SJSA1 (cell line): ENCODE results near the gene VMO1. TPM values are rescaled to one million over a fixed set of nuclear protein-coding genes. Genes with fewer than 3 reads are reported as not detected.

Experiments
- DNase-seq, 2 experiments: peaks; one replicate each; pipeline ENCODE4 v3.0.0-alpha.2; 2015 to 2020; ENCODE audit warnings: low spot score in 2 of 2, low read depth in 1 of 2
- H3K27ac ChIP-seq: fragments of 250-450 bp; sonication (Bioruptor Pico); 2 replicates; pipeline ENCODE4 v1.5.1; 2020; ENCODE audit warnings: mild to moderate bottlenecking, moderate library complexity
- H3K27me3 ChIP-seq: fragments of 250-450 bp; sonication (Bioruptor Pico); replicated peaks from 2 replicates; pipeline ENCODE4 v1.5.1; 2020; ENCODE audit warnings: mild to moderate bottlenecking, moderate library complexity
- H3K36me3 ChIP-seq: fragments of 250-450 bp; sonication (Bioruptor Pico); 2 replicates; pipeline ENCODE4 v1.5.1; 2020; ENCODE audit warnings: mild to moderate bottlenecking
- H3K4me1 ChIP-seq: fragments of 250-450 bp; sonication (Bioruptor Pico); replicated peaks from 2 replicates; pipeline ENCODE4 v1.6.1; 2021; ENCODE audit warnings: mild to moderate bottlenecking
- H3K4me3 ChIP-seq: fragments of 250-450 bp; sonication (Bioruptor Pico); 2 replicates; pipeline ENCODE4 v1.5.1; 2020; ENCODE audit warnings: mild to moderate bottlenecking
- H3K9me3 ChIP-seq: fragments of 250-450 bp; sonication (Bioruptor Pico); replicated peaks from 2 replicates; pipeline ENCODE4 v1.5.1; 2020; ENCODE audit warnings: mild to moderate bottlenecking
- total RNA-seq: library from RNA; depleted of rRNA; stranded (reverse); fragments of >200 nt; shearing (Covaris generic); gene quantifications from 2 replicates; pipeline ENCODE4 v1.2.3, GENCODE V29; 2014

Gene VMO1
- total RNA-seq, 1 experiment from 2014 or later, result not detected

DNA sequence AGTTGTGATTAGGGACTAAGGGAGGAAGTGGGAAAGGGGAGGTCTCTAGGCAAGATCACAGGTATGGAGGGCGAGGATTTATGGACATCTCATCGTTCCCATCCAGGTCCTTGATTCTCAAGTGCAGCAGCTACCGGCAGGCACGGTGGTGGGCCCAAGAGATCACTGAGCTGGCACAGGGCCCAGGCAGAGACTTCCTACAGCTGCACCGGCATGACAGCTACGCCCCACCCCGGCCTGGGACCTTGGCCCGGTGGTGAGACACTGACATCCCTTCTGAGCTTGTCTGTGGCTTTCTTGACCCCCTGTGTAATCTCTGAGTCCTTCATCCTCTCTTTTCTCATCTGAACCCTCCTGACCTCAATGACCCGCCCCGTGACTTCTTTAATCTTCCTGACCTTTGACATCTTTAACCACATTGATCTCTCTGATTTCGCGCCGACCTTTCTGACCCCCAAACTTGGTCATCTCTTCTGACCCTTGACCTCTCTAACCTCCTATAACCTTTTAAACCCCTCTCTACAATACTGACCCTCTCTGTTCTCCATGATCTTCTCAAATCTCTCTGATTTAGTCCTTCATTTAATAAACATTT lies 24.6 kb upstream of the VMO1 start:
- Histone ChIP-seq H3K4me1 (peaks cover 6% of the 10 kb centered on the region), H3K36me3 (peaks cover 13% of the 10 kb centered on the region), H3K27ac (no peak overlapping the region), H3K4me3 (no peak overlapping the region), H3K9me3 (no peaks in the 10 kb centered on the region), H3K27me3 (no peaks in the 10 kb centered on the region)
- no peak for DNase-seq

DNA sequence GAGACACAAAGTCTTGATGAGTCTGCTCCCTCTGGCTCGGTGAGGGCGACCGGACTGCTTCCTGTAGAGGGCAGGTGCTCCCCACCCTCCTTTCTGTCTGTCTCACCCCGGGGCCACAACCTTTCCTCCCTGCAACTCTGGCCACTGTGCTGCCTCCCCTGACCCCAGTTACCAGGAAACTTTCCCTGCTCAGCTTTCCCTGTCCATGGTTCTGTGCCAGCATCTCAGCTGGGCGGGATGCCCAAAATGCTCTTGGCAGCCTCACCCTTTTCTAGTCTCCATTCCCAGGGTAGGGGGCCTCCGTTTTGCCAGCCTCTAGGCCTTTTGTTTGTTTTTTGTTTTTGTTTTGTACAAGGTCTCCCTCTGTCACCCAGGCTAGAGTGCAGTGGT lies 22.2 kb upstream of the VMO1 start:
- Histone ChIP-seq H3K4me3 (no peak overlapping the region), H3K9me3 (no peaks in the 10 kb centered on the region), H3K36me3 (peaks cover 6% of the 10 kb centered on the region), H3K27me3 (no peaks in the 10 kb centered on the region), H3K4me1 (peaks cover 6% of the 10 kb centered on the region), H3K27ac (no peak overlapping the region)
- no peak for DNase-seq

- no peaks in the 10 kb centered on the region for H3K27me3 ChIP-seq
These were observed 21.6 kb upstream of the VMO1 start for GRCh38 chr17:4807605-4808377.

DNA sequence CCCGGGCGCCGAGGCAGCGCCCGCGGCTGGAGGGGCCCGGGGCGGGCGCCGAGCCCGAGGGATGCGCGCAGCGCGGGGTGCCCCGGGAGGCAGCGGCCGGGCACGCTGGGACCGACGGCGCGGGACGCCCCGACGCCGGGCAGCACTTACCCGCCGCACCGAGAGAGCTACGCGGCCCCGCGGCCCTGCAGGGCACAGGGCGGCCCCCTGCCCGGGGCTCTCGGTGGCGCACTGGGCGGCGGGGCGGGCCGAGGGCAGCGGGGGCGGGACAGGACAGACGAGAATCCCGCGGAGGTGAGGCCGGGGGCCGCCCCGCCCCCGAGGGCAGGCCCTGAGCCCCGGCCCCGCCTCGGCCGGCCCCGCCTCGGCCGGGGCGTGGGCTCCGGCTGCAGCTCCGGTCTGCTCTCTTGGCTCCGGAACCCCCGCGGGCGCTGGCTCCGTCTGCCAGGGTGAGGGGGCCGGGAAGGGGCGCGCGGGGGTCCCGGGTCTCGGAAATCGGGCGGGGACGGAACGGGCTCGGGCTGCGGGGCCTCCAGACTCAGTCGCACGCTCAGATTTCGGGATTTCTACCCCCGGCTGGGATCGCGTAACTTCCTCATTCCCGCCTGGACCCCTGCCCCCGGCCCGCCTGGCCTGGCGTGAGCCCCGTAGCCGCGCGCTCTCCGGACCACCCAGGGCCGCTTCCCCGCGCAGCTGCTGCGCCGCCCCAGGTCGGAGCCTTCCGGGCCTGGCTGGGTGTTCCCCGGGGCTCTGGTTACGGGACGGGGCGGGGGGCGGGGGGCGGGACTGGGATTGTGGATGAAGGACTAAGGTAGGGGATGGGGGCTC lies 20.8 kb upstream of the VMO1 start, which contains the start of gene PLD2:
Gene PLD2 (plus strand): TSS at position 376 of the 828 bp plus-strand sequence. CDS start 621 bp downstream, outside the sequence.
- H3K27me3 ChIP-seq, result no peaks in the 10 kb centered on the region
- peaks cover 6% of the 10 kb centered on the region for H3K36me3 ChIP-seq
- no peaks in the 10 kb centered on the region for H3K9me3 ChIP-seq
- peak within 1 kb of the TSS; percentile 89 for H3K4me3 ChIP-seq
- peak; percentile 22 to 85 for DNase-seq
- peak within 1 kb of the TSS; percentile 59; the same call in 1 of the 2 replicates for H3K27ac ChIP-seq
- H3K4me1 ChIP-seq, result peaks cover 6% of the 10 kb centered on the region

More at GRCh38 chr17:4807605-4808377, 21.6 kb upstream of the VMO1 start:
- H3K4me1 ChIP-seq, result peaks cover 6% of the 10 kb centered on the region
- no peak for DNase-seq
- no peaks in the 10 kb centered on the region for H3K9me3 ChIP-seq
- H3K36me3 ChIP-seq, result peaks cover 6% of the 10 kb centered on the region
- H3K27ac ChIP-seq, result no peak overlapping the region
- peak overlapping the region; percentile 89 for H3K4me3 ChIP-seq

- H3K4me3 ChIP-seq, result peak overlapping the region; percentile 89
- peak in 1 of 2 experiments; percentile 35 for DNase-seq
These were observed 20.3 kb upstream of the VMO1 start for GRCh38 chr17:4806456-4806776.

GRCh38 chr17:4802228-4802627 lies 16.1 kb upstream of the VMO1 start, which contains the start of gene C17orf114:
Gene C17orf114, minus strand, starts transcription at chr17:4802328.
- DNase-seq, result no peak
- Histone ChIP-seq H3K27me3 (no peaks in the 10 kb centered on the region), H3K4me1 (peaks cover under 1% of the 10 kb centered on the region; the same call in 1 of the 2 replicates), H3K27ac (no peak within 1 kb of the TSS), H3K9me3 (no peaks in the 10 kb centered on the region), H3K4me3 (no peak within 1 kb of the TSS), H3K36me3 (peaks cover 16% of the 10 kb centered on the region)

More at GRCh38 chr17:4806456-4806776, 20.3 kb upstream of the VMO1 start:
- peaks cover 6% of the 10 kb centered on the region for H3K36me3 ChIP-seq
- no peak overlapping the region for H3K27ac ChIP-seq
- H3K9me3 ChIP-seq, result no peaks in the 10 kb centered on the region
- H3K27me3 ChIP-seq, result no peaks in the 10 kb centered on the region
- H3K4me1 ChIP-seq, result peaks cover 6% of the 10 kb centered on the region

GRCh38 chr17:4800462-4801196 lies 14.5 kb upstream of the VMO1 start:
- H3K4me1 ChIP-seq, result peaks cover 6% of the 10 kb centered on the region
- no peaks in the 10 kb centered on the region for H3K9me3 ChIP-seq
- no peak for DNase-seq
- H3K4me3 ChIP-seq, result no peak overlapping the region
- H3K27me3 ChIP-seq, result no peaks in the 10 kb centered on the region
- H3K36me3 ChIP-seq, result peaks cover 19% of the 10 kb centered on the region
- H3K27ac ChIP-seq, result no peak overlapping the region

DNA sequence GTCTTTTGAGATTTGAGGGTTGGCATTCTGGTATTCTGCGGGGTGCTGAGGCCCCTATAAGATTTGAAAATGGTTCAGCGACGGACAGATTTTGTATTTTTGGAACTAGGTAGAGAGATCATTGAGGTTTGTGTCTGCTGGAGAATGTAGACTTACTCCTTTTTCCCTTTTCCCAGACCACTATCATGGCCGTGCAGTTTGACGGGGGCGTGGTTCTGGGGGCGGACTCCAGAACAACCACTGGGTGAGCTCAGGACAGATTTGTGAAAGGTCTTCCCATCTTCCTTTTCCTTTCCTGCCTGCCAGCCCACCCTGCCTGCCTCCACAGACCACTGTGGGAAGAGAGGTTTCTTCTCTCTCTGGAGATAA lies 10.4 kb upstream of the VMO1 start:
- Histone ChIP-seq H3K27ac (peak overlapping the region; percentile 24), H3K9me3 (no peaks in the 10 kb centered on the region), H3K36me3 (peaks cover 19% of the 10 kb centered on the region), H3K27me3 (no peaks in the 10 kb centered on the region), H3K4me3 (peak overlapping the region; percentile 59), H3K4me1 (peaks cover 6% of the 10 kb centered on the region)
- peak in 1 of 2 experiments; percentile 42 for DNase-seq

DNA sequence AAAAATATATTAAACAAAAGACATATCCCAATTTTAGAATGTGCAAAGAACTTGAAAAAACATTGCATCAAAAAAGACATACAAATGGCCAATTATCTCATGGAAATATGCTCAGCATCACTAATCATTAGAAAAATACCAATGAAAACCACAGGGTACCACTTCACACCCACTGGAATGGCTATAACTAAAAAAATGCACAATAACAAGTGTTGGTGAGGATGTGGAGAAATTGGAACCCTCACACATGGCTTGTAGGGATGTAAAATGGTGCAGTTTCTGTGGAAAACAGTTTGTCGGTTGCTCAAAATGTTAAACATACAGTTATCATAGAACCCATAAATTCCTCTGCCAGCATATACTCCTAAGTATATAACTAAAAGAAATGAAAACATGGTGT lies 9.0 kb upstream of the VMO1 start:
- no peak for DNase-seq
- peaks cover 6% of the 10 kb centered on the region for H3K4me1 ChIP-seq
- no peak overlapping the region for H3K27ac ChIP-seq
- no peaks in the 10 kb centered on the region for H3K27me3 ChIP-seq
- no peaks in the 10 kb centered on the region for H3K9me3 ChIP-seq
- H3K36me3 ChIP-seq, result peaks cover 19% of the 10 kb centered on the region
- no peak overlapping the region for H3K4me3 ChIP-seq

DNA sequence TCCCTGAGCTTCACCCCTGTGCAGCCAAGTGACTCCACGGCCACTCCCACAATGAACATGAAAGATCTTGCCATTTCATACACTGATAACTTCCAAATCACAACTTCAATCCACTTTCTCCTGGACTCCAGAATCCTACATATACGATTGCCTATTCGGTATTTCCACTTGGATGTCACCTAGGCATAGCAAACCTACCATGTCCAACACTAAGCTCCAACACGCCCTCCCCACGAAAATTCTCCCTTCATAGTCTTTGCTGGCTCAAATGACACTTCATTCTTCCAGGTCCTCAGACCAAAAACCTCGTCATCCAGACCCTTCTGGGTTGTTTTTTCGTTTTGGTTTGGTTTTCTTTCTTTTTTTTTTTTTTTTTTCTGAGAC lies 4.5 kb upstream of the VMO1 start:
- no peak overlapping the region for H3K27ac ChIP-seq
- H3K9me3 ChIP-seq, result no peaks in the 10 kb centered on the region; the same call in 1 of the 2 replicates
- H3K36me3 ChIP-seq, result no peaks in the 10 kb centered on the region
- no peaks in the 10 kb centered on the region for H3K27me3 ChIP-seq
- peak overlapping the region; percentile 59 for H3K4me3 ChIP-seq
- H3K4me1 ChIP-seq, result peaks cover 12% of the 10 kb centered on the region
- no peak for DNase-seq

GRCh38 chr17:4789951-4790704 lies 4.0 kb upstream of the VMO1 start:
- Histone ChIP-seq H3K4me3 (peak overlapping the region; percentile 59), H3K4me1 (peaks cover 12% of the 10 kb centered on the region), H3K27me3 (no peaks in the 10 kb centered on the region), H3K36me3 (no peaks in the 10 kb centered on the region), H3K27ac (peak overlapping the region; percentile 63), H3K9me3 (no peaks in the 10 kb centered on the region; the same call in 1 of the 2 replicates)
- DNase-seq, result peak; percentile 89 to 93

- Histone ChIP-seq H3K4me1 (peaks cover 12% of the 10 kb centered on the region), H3K36me3 (no peaks in the 10 kb centered on the region), H3K4me3 (peak overlapping the region; percentile 59), H3K27me3 (no peaks in the 10 kb centered on the region), H3K27ac (peak overlapping the region; percentile 63), H3K9me3 (no peaks in the 10 kb centered on the region; the same call in 1 of the 2 replicates)
- no peak for DNase-seq
These were observed 3.5 kb upstream of the VMO1 start for GRCh38 chr17:4789701-4789950.
